Measurements from ENCODE around the gene WFDC12. TPM values are rescaled to one million over a fixed set of nuclear protein-coding genes. Genes with fewer than 3 reads are reported as not detected.

WFDC12 gene
- total RNA-seq (2014; rRNA removed) (not detected in 2 replicates), Bru-seq, nascent RNA (percentile 22 among the genes with signal in this experiment), BruChase-seq, experiment 1, labeled RNA remaining after a 6-hour chase (percentile 42 among the genes with signal in this experiment), BruChase-seq, experiment 2, labeled RNA remaining after a 2-hour chase (percentile 28 among the genes with signal in this experiment)
- long read RNA-seq, partial matches to known transcripts = 0 of 1 reads
- long read RNA-seq, other reads (novel, unspliced or antisense) = 1 of 1 reads

GRCh38 chr20:45124365-45124764, at the start of gene WFDC12:
WFDC12 (minus strand) TSS chr20:45124465; CDS start chr20:45124447, 18 bp downstream.
- no peaks in the 10 kb centered on the region for H4K20me1 ChIP-seq (ENCODE audit: low read length)
- H3K27me3 ChIP-seq (ENCODE audit: low read length) = no peaks in the 10 kb centered on the region
- DNase-seq = no peak
- H3K4me2 ChIP-seq (ENCODE audit: low read length) = no peak within 1 kb of the TSS
- ATAC-seq = no peak
- TF ChIP-seq EZH2 (IDR thresholded peaks at IDR 0.05; ENCODE audit: low read length, unreplicated experiment) = no peak
- no peak for TF ChIP-seq EZH2phosphoT487 (IDR thresholded peaks at IDR 0.05; ENCODE audit: borderline replicate concordance, low read length)
- TF ChIP-seq, protein P1, sequence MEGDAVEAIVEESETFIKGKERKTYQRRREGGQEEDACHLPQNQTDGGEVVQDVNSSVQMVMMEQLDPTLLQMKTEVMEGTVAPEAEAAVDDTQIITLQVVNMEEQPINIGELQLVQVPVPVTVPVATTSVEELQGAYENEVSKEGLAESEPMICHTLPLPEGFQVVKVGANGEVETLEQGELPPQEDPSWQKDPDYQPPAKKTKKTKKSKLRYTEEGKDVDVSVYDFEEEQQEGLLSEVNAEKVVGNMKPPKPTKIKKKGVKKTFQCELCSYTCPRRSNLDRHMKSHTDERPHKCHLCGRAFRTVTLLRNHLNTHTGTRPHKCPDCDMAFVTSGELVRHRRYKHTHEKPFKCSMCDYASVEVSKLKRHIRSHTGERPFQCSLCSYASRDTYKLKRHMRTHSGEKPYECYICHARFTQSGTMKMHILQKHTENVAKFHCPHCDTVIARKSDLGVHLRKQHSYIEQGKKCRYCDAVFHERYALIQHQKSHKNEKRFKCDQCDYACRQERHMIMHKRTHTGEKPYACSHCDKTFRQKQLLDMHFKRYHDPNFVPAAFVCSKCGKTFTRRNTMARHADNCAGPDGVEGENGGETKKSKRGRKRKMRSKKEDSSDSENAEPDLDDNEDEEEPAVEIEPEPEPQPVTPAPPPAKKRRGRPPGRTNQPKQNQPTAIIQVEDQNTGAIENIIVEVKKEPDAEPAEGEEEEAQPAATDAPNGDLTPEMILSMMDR (conservative IDR thresholded peaks at IDR 0.05; ENCODE audit: low read depth, low read length) = no peak
- no peaks in the 10 kb centered on the region for H3K9me3 ChIP-seq (ENCODE audit: low read length)
- H3K27ac ChIP-seq (ENCODE audit: low read length) = no peak within 1 kb of the TSS
- no peak within 1 kb of the TSS for H2AFZ ChIP-seq (ENCODE audit: low read length)
- no peaks in the 10 kb centered on the region for H3K36me3 ChIP-seq (ENCODE audit: low read depth, low read length)
- no peaks in the 10 kb centered on the region for H3K79me2 ChIP-seq (ENCODE audit: low read length)
- H3K4me1 ChIP-seq (ENCODE audit: insufficient read depth, low read length) = peaks cover 10% of the 10 kb centered on the region; the same call in 1 of the 2 replicates
- no peak within 1 kb of the TSS for H3K9ac ChIP-seq (ENCODE audit: low read length)
- no peak within 1 kb of the TSS for H3K4me3 ChIP-seq (ENCODE audit: low read length)
- ChIA-PET POLR2A (ENCODE audit: unreplicated experiment) (no interaction called here), CTCF (interaction anchor here (0.8 to 1.0 kb wide), 2 partner anchors 14 to 105 kb away, joined by 4 to 15 read pairs; no protein-coding TSS in a partner anchor)
- BruUV-seq (replicated peaks) = no TSS peak
- H3F3A ChIP-seq (ENCODE audit: low read length, unreplicated experiment) = no peaks in the 10 kb centered on the region
- intact Hi-C loops (cut with micrococcal nuclease) = no loop called here
- H3K9me2 ChIP-seq (replicated peaks; ENCODE audit: low read length) = no peaks in the 10 kb centered on the region

GRCh38 chr20:45173522-45173921, 49.3 kb upstream of the WFDC12 start:
- CTCF ChIA-PET = interaction anchor here (0.8 kb wide), 1 partner anchor 35 kb away, joined by 3 read pairs; no protein-coding TSS in a partner anchor
- no TSS peak for BruUV-seq (replicated peaks)

More at GRCh38 chr20:45173522-45173921, 49.3 kb upstream of the WFDC12 start:
- Histone ChIP-seq H3K4me2 (ENCODE audit: low read length) (peak overlapping the region; percentile 62), H4K20me1 (ENCODE audit: low read length) (no peaks in the 10 kb centered on the region), H3K36me3 (ENCODE audit: low read depth, low read length) (no peaks in the 10 kb centered on the region), H3K79me2 (ENCODE audit: low read length) (no peaks in the 10 kb centered on the region), H3K9me2 (replicated peaks; ENCODE audit: low read length) (no peaks in the 10 kb centered on the region), H3K27ac (ENCODE audit: low read length) (peak overlapping the region; percentile 93), H3K9ac (ENCODE audit: low read length) (peak overlapping the region; percentile 60), H3K4me1 (ENCODE audit: insufficient read depth, low read length) (peaks cover 48% of the 10 kb centered on the region), H2AFZ (ENCODE audit: low read length) (no peak overlapping the region), H3K27me3 (ENCODE audit: low read length) (no peaks in the 10 kb centered on the region), H3K9me3 (ENCODE audit: low read length) (no peaks in the 10 kb centered on the region), H3K4me3 (ENCODE audit: low read length) (no peak overlapping the region), H3F3A (ENCODE audit: low read length, unreplicated experiment) (no peaks in the 10 kb centered on the region)
- TF ChIP-seq EZH2phosphoT487 (IDR thresholded peaks at IDR 0.05; ENCODE audit: borderline replicate concordance, low read length) (no peak), EZH2 (IDR thresholded peaks at IDR 0.05; ENCODE audit: low read length, unreplicated experiment) (no peak)
- TF ChIP-seq, protein P1 (conservative IDR thresholded peaks at IDR 0.05; ENCODE audit: low read depth, low read length) = no peak
- POLR2A ChIA-PET (ENCODE audit: unreplicated experiment) = no interaction called here
- ATAC-seq = peak; percentile 35
- peak; percentile 70 for DNase-seq
- intact Hi-C loops (cut with micrococcal nuclease) = no loop called here
